ENCODE results near the gene NFIL3.

GRCh38 chr9:91362051-91362611, 61.5 kb downstream of the NFIL3 start:
- peak; percentile 29; the same call in 1 of the 2 replicates for TF ChIP-seq POLR2AphosphoS5 (IDR thresholded peaks at IDR 0.05; ENCODE audit: low read depth, low read length)
- TF ChIP-seq CTCF (IDR thresholded peaks at IDR 0.05): no peak

All from SK-N-SH (cell line).